Chondrocyte (in vitro differentiated cells): ENCODE data around the gene ANAPC2. TPM values are rescaled to one million over a fixed set of nuclear protein-coding genes. Genes with fewer than 3 reads are reported as not detected.

Source experiments
- DNase-seq: peaks from one replicate; pipeline ENCODE4 v3.0.0; 2021; ENCODE audit warnings: mixed read lengths, low spot score
- H3K27ac Mint-ChIP-seq: one replicate; pipeline ENCODE4 v1.8.0; 2021; ENCODE audit warnings: mild to moderate bottlenecking, moderate library complexity, mixed read lengths; ENCODE audit not compliant: unreplicated experiment
- H3K27me3 Mint-ChIP-seq: 2 replicates; pipeline ENCODE4 v1.8.0; 2021; ENCODE audit warnings: low read depth, mixed read lengths
- H3K36me3 Mint-ChIP-seq: 2 replicates; pipeline ENCODE4 v1.8.0; 2021; ENCODE audit warnings: low read depth, mixed read lengths
- H3K4me1 Mint-ChIP-seq: 2 replicates; pipeline ENCODE4 v1.8.0; 2021; ENCODE audit warnings: low read depth, mild to moderate bottlenecking, mixed read lengths
- H3K4me3 Mint-ChIP-seq: one replicate; pipeline ENCODE4 v1.8.0; 2021; ENCODE audit warnings: mild to moderate bottlenecking, moderate library complexity, mixed read lengths; ENCODE audit not compliant: unreplicated experiment
- H3K9me3 Mint-ChIP-seq: 2 replicates; pipeline ENCODE4 v1.8.0; 2021; ENCODE audit warnings: low read depth, mixed read lengths
- total RNA-seq: library from RNA; stranded (reverse); gene quantifications from 3 replicates; pipeline ENCODE4 v1.2.1, GENCODE V29; 2021
- TF ChIP-seq, protein P1 (sequence below): fragments of 200-600 bp; sonication (generic); IDR thresholded peaks from 2 replicates; pipeline ENCODE4 v1.5.0; 2021; ENCODE audit warnings: antibody characterized with exemption, mild to moderate bottlenecking, moderate library complexity

The ANAPC2 gene
- total RNA-seq, 1 donor from 2014 or later = 41.0 TPM

DNA sequence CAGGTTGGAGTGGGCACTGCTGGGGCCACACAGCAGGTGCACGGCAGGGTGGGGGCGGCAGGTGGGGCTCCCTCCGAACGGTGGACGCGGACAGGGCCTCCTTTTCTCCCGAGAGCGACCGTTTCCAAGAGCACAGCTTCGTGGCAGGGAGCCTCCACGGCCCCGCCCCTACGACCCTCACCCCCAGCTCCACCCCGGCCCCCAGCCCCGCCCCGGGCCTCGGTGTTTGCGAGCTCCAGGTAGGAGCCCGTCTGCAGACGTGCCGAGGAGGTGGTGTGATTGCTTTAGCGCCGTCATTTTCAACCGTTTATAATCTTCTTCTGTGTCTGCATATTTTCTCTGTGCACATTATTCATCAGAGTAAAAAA is 40.6 kb downstream of the ANAPC2 start:
- Mint-ChIP-seq H3K9me3 (no peaks in the 10 kb centered on the region), H3K36me3 (no peaks in the 10 kb centered on the region), H3K27ac (no peak overlapping the region), H3K27me3 (peaks cover 13% of the 10 kb centered on the region), H3K4me3 (no peak overlapping the region), H3K4me1 (no peaks in the 10 kb centered on the region)
- TF ChIP-seq, protein P1, sequence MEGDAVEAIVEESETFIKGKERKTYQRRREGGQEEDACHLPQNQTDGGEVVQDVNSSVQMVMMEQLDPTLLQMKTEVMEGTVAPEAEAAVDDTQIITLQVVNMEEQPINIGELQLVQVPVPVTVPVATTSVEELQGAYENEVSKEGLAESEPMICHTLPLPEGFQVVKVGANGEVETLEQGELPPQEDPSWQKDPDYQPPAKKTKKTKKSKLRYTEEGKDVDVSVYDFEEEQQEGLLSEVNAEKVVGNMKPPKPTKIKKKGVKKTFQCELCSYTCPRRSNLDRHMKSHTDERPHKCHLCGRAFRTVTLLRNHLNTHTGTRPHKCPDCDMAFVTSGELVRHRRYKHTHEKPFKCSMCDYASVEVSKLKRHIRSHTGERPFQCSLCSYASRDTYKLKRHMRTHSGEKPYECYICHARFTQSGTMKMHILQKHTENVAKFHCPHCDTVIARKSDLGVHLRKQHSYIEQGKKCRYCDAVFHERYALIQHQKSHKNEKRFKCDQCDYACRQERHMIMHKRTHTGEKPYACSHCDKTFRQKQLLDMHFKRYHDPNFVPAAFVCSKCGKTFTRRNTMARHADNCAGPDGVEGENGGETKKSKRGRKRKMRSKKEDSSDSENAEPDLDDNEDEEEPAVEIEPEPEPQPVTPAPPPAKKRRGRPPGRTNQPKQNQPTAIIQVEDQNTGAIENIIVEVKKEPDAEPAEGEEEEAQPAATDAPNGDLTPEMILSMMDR = no peak
- no peak for DNase-seq

DNA sequence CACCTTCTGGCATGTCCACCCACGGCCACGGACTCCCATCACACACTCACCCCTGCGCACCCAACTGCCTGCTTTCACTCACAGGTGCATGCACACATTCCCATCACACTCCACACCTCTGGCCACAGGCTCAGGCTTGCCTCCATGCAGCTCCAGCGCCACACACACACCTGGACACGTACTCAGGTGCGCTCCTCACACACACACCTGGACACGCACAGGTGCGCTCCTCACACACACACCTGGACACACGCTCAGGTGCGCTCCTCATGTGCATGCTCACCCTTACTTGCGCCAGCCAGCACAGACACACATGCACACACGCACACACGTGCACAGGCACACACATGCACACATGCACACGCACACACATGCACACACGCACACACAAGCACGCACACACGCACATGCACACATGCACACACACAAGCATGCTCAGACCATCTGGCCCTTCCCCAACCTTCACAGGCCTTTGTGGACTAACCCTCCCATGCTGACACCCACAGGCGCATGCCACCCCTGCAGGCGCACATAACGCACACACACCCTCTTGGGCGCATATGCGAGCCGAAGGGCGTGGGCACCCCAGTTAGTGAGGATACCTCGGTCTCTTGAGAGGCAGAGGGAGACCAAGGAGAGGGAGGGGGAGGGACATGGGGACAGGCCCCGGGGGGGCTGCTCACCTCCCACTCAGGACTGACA is 41.1 kb downstream of the ANAPC2 start:
- Mint-ChIP-seq H3K9me3 (no peaks in the 10 kb centered on the region), H3K27ac (no peak overlapping the region), H3K27me3 (peaks cover 15% of the 10 kb centered on the region), H3K4me3 (no peak overlapping the region), H3K4me1 (no peaks in the 10 kb centered on the region), H3K36me3 (no peaks in the 10 kb centered on the region)
- peak; percentile 75 for DNase-seq
- TF ChIP-seq, protein P1 = no peak

DNA sequence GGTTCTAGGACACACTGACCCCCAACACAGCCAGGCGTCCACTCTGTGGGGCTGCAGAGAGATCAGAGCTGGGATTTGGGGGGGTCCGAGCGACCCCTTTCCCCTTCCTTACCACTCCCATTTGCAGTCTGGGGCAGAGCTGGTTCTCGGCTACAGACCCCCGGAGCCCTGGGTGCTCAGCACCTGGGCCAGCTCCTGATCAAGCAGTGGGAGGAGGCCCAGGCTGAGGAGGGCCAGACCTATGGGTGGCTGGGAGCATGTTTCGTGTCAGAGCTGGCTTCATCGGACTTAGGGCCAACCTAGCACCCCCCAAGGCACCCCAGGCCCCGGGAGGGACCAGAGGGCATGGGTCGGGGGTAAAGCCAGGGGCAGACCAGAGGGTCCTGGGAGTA is 41.8 kb downstream of the ANAPC2 start:
- Mint-ChIP-seq H3K27ac (no peak overlapping the region), H3K4me1 (no peaks in the 10 kb centered on the region), H3K27me3 (peaks cover 20% of the 10 kb centered on the region), H3K4me3 (no peak overlapping the region), H3K9me3 (no peaks in the 10 kb centered on the region), H3K36me3 (no peaks in the 10 kb centered on the region)
- TF ChIP-seq, protein P1 = no peak
- DNase-seq = peak; percentile 66

DNA sequence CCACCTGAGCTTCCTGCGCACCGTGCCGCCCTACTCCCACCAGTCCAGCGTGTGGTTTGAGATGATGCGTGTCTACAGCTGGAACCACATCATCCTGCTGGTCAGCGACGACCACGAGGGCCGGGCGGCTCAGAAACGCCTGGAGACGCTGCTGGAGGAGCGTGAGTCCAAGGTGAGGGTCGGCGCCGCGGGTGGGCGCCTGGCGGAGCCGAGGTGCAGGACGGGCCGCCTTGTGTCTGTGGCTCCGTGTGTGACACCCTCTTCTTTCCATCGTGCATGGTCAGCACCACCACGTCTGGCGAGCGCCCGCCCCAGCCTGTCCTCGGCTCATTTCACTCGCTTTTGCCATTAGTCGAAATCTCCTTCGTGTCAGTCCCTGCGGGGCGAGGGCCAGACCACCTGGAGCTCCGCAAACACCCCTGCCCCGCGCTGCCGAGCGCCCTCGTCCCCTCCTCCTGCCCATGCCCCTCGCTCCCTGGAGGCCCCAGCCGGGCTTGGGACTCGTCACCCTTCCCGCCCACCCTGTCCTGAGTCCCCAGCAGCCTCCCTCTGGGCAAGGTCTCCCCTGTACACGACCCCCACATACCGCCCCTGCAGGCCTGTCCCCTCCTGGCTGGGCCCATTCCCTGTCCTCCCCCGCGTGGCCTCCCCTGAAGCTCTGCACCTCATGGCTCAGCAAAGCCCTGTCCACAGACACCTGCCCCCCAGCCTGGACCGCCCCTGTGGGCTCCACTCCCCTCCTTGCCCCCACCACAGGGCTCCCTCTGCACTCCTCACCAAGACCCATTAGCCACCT is 42.4 kb downstream of the ANAPC2 start:
- peak; percentile 93 for DNase-seq
- peaks cover 22% of the 10 kb centered on the region for H3K27me3 Mint-ChIP-seq
- no peak overlapping the region for H3K4me3 Mint-ChIP-seq
- TF ChIP-seq, protein P1 = no peak
- H3K9me3 Mint-ChIP-seq = no peaks in the 10 kb centered on the region
- no peaks in the 10 kb centered on the region for H3K4me1 Mint-ChIP-seq
- H3K36me3 Mint-ChIP-seq = no peaks in the 10 kb centered on the region
- no peak overlapping the region for H3K27ac Mint-ChIP-seq

DNA sequence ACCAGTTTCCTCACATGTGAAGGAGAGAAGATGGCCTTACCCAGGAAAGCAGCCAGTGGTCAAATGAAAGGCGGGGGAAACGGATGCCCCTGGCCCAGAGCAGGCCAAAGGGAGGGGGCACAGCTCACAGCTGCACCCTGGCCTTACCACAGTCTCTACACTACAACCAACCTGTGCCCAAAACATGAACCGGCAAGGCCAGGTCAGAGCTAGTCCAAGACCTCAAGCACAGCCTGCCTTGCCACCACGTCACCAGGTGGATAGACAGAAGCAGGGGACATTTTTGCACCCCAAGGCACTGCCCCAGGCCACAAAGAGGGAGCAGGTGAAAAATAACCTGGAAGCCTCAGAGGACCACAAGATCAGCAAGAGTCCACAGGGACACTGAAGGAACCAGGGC is 44.9 kb downstream of the ANAPC2 start:
- H3K27me3 Mint-ChIP-seq = peaks cover 36% of the 10 kb centered on the region
- peak; percentile 65 for DNase-seq
- no peaks in the 10 kb centered on the region for H3K36me3 Mint-ChIP-seq
- H3K4me3 Mint-ChIP-seq = no peak overlapping the region
- no peaks in the 10 kb centered on the region for H3K9me3 Mint-ChIP-seq
- H3K4me1 Mint-ChIP-seq = no peaks in the 10 kb centered on the region
- no peak overlapping the region for H3K27ac Mint-ChIP-seq
- TF ChIP-seq, protein P1 = no peak
